GM12873 (cell line): ENCODE measurements around the gene SNRNP200.

Experiments used
- TF ChIP-seq, protein P1 (sequence below): IDR thresholded peaks from 2 replicates; pipeline ENCODE4 v1.5.1; 2012; ENCODE audit warnings: low read depth, mild to moderate bottlenecking, moderate library complexity, low read length, control low read depth; ENCODE audit not compliant: insufficient read depth; ENCODE audit errors: missing control alignments

Gene SNRNP200

DNA sequence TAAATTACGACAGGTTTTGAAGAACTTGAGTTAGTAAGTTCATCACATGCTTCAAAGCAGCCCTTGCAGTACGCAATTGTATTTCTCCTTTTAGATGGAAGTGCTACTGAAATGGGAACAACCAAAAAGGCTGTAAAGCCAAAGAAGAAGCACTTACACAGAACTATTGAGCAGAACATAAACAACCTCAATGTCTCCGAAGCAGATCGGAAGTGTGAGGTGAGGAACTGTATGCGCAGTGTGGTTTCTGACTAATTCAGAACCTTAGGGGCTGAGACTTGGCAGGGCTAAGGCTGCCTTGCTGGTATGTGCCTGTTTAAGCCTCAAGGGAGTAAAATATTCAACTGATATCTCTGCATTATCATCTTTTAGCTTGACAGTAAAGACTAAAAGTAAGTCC is 38.7 kb upstream of the SNRNP200 start:
- TF ChIP-seq, protein P1, sequence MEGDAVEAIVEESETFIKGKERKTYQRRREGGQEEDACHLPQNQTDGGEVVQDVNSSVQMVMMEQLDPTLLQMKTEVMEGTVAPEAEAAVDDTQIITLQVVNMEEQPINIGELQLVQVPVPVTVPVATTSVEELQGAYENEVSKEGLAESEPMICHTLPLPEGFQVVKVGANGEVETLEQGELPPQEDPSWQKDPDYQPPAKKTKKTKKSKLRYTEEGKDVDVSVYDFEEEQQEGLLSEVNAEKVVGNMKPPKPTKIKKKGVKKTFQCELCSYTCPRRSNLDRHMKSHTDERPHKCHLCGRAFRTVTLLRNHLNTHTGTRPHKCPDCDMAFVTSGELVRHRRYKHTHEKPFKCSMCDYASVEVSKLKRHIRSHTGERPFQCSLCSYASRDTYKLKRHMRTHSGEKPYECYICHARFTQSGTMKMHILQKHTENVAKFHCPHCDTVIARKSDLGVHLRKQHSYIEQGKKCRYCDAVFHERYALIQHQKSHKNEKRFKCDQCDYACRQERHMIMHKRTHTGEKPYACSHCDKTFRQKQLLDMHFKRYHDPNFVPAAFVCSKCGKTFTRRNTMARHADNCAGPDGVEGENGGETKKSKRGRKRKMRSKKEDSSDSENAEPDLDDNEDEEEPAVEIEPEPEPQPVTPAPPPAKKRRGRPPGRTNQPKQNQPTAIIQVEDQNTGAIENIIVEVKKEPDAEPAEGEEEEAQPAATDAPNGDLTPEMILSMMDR: no peak

- TF ChIP-seq, protein P1: no peak
Measured at GRCh38 chr2:96342085-96342484, 36.7 kb upstream of the SNRNP200 start.

- TF ChIP-seq, protein P1: no peak
Measured at GRCh38 chr2:96341641-96342040, 36.3 kb upstream of the SNRNP200 start.

DNA sequence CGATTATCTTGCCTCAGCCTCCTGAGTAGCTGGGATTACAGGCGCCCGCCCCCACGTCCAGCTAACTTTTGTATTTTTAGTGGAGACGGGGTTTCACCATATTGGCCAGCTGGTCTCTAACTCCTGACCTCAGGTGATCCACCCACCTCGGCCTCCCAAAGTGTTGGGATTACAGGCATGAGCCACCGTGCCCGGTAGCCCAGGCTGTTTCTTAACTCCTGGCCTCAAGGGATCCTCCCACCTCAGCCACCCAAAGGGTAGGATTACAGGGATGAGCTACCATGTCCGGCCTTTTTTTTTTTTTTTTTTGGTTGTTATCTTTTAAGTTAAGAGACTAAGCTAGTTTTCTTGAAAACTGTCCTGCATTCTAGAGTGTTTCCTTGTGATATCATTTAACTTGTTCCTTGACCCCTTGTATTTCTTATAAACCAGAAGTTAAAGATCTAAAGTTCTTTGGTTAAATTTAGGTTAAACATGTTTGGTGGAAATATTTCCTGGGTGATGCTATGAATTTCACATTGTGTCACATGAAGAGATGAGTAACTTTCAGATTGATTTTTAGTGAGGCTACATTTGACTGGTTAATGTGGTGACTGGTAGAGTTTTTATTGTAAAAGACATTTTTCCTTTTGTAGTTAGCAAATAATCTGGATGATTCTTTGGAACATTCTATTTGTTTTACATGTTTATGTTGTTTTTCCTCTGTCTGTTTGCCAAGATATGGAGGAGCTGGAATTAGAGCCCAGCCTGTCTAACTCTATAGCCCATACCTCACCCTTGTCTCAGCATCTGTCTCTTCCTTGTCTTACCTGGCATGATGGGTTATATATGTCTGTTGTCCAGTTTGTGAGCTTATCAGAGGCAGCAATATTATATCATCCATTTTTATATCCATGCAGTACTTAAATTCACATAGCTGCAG is 35.4 kb upstream of the SNRNP200 start:
- TF ChIP-seq, protein P1: no peak

DNA sequence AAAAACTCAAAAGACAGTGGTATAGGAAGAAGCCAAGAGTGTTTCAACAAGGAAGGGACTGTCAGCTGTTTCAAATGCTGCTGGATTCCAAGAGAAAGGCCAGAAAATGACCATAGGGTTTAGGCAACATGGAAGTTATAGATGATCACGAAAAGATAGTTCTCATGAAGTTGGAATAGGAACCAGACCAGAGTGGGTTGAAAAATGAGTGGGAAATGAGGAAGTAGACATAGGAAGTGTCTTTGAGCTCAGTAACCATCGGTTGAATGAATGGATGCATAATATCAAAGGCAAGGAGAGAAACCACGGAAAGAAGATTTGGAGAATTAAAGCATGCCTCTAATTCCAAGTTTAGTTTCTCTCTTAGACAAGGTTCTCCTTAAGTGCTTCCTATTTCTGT is 31.5 kb upstream of the SNRNP200 start:
- TF ChIP-seq, protein P1: no peak

- TF ChIP-seq, protein P1: no peak
Measured at GRCh38 chr2:96336104-96336775, 30.9 kb upstream of the SNRNP200 start.

DNA sequence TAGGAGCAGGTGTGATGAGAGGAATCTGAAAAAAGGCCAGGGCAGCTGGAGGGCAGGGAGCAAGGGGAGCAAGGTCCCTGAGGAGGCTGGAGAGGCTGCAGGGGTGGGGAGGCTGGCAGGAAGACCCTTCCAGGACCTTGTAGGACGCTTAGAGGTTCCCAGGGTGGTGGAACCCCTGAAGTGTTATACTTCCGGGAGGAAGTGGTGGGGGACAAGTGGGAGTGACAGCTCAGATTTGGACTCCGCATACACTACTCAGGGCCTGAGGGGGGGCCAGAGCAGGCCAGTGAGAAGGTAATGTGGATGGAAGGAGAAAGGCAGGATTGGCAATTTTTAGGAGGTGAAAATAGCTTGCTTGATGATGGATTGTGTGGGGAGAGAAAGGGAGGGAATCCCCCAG is 28.4 kb upstream of the SNRNP200 start:
- TF ChIP-seq, protein P1: no peak
